ENCODE data around the gene ATP5F1E. TPM values are rescaled to one million over a fixed set of nuclear protein-coding genes. Genes with fewer than 3 reads are reported as not detected.

The ATP5F1E gene
- total and polyA plus RNA-seq, 9 of the 15 experiments (the other 6 are each of a cell fraction or from before 2014, with no cell fraction given) = 60.3 to 162 (median 113) TPM

DNA sequence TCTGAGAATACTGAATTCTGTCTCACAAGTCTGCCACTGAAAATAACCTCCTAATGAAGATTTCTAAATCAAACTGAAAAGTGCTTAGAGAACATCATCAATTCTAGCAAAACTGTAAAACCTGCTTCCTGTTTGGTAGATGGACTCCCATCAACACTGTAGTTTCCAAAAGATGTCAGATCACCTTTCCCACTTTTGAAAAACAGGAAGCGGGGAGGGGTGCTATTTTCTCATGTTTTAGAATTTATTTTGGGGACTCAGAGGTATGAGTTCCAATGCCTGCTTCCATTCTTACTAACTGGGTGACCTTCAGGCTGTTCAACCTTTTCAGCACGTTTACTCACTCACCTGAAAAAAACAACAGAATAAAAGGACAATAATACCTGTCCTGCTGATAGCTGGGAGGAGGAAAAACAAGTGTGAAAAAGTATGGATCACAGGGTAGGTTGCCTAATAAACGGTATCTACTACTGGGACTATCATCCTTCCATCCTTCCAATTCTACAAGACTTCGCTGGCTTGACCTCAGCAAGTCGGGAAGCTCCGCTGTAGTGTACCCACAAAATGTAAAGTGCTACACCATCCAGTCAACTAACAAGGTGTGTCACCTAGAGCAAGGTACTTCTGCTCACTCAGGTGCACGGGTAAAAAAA lies 1.1 kb downstream of the ATP5F1E start:
- Histone ChIP-seq H3K9me3 (replicated peaks; ENCODE audit: control insufficient read depth, insufficient read depth, low read depth, low read length) (no peaks in the 10 kb centered on the region), H3K4me2 (ENCODE audit: insufficient read depth, low read length) (peak overlapping the region; percentile 94), H3K9me1 (ENCODE audit: control insufficient read depth, insufficient read depth, low read length) (no peaks in the 10 kb centered on the region), H3K27ac (ENCODE audit: extremely low read depth, low read depth, low read length) (peak overlapping the region; percentile 96), H3K27me3 (ENCODE audit: control insufficient read depth in 2 of 2, insufficient read depth in 2 of 2, low read length in 2 of 2) (no peaks in the 10 kb centered on the region), H3K36me3 (ENCODE audit: control insufficient read depth, insufficient read depth, low read length) (peaks cover 88% of the 10 kb centered on the region), H3K79me2 (ENCODE audit: control insufficient read depth, insufficient read depth, low read length) (peaks cover 73% of the 10 kb centered on the region), H3K4me1 (replicated peaks in 1 of 2; ENCODE audit: control insufficient read depth in 2 of 2, insufficient read depth in 2 of 2, low read length in 2 of 2) (peaks cover 13 to 18% of the 10 kb centered on the region in 2 experiments; a peak in 4 of 5 replicates), H3K4me3 (peak overlapping the region; percentile 84), H4K20me1 (replicated peaks; ENCODE audit: control insufficient read depth, insufficient read depth, low read length) (no peaks in the 10 kb centered on the region), H2AFZ (ENCODE audit: low read depth, low read length) (no peak overlapping the region), H3K9ac (ENCODE audit: insufficient read depth in 1 of 2, low read depth in 2 of 2, low read length in 2 of 2) (peak overlapping the region; percentile 93 to 97; a peak in 3 of 4 replicates)
- no peak for DNase-seq (ENCODE audit: extremely low read depth in 1 of 4, low spot score in 3 of 4)
- ChIA-PET POLR2A (interaction anchor here (0.6 to 4.5 kb wide), 15 partner anchors 7 to 152 kb away, joined by 3 to 31 read pairs (median 3); partner anchors contain the start of genes PRELID3B and TUBB1), CTCF (ENCODE audit: low intra/inter-chr PET ratio) (no interaction called here)
- BruUV-seq (replicated peaks) = TSS peak; percentile 34
- ATAC-seq = peak; percentile 2; the same call in 2 of the 3 replicates
- WGBS (ENCODE audit: insufficient coverage, low coverage, missing lambda C conversion rate) = 2% methylated on average over 7 of the region's 7 CpGs
- intact Hi-C loops (cut with micrococcal nuclease) (loop anchor here (5.0 kb wide), 2 partner anchors 49 to 139 kb away; partner anchors contain the start of gene NELFCD), in situ Hi-C loops (cut with MboI) (no loop called here)
- FAIRE-seq = no peak
- TF ChIP-seq NUFIP1 (IDR thresholded peaks at IDR 0.05; ENCODE audit: partially characterized antibody) (no peak), ZNF699 (CRISPR knock-in tag; IDR thresholded peaks at IDR 0.05; ENCODE audit: insufficient replicate concordance) (no peak), FOXJ2 (tag; IDR thresholded peaks at IDR 0.05) (0 out of 2 replicates have a peak, but pooled peaks have one; percentile 8), SETDB1 (IDR thresholded peaks at IDR 0.05; ENCODE audit: low read length) (no peak), ZNF197 (CRISPR knock-in tag; IDR thresholded peaks at IDR 0.05; ENCODE audit: low read depth) (no peak), SIN3A (IDR thresholded peaks at IDR 0.05; ENCODE audit: borderline replicate concordance in 2 of 2, control insufficient read depth in 1 of 2, low read depth in 2 of 2, low read length in 2 of 2) (peak; percentile 6 to 52; a peak in 1 of 4 replicates), ZBTB17 (CRISPR knock-in tag; IDR thresholded peaks at IDR 0.05) (no peak), ZFP36 (IDR thresholded peaks at IDR 0.05; ENCODE audit: low read depth, low read length, partially characterized antibody) (no peak), ZFP1 (CRISPR knock-in tag; IDR thresholded peaks at IDR 0.05) (no peak), DMBX1 (CRISPR knock-in tag; IDR thresholded peaks at IDR 0.05; ENCODE audit: borderline replicate concordance) (no peak), MECOM (CRISPR knock-in tag; IDR thresholded peaks at IDR 0.05) (no peak), KDM5B (IDR thresholded peaks at IDR 0.05; ENCODE audit: insufficient replicate concordance, low read depth, low read length) (peak; percentile 25)
- TF ChIP-seq, protein P1, sequence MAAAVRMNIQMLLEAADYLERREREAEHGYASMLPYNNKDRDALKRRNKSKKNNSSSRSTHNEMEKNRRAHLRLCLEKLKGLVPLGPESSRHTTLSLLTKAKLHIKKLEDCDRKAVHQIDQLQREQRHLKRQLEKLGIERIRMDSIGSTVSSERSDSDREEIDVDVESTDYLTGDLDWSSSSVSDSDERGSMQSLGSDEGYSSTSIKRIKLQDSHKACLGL (CRISPR knock-in tag; IDR thresholded peaks at IDR 0.05; ENCODE audit: borderline replicate concordance, poor library complexity, severe bottlenecking) = no peak
- TF ChIP-seq, protein P2, sequence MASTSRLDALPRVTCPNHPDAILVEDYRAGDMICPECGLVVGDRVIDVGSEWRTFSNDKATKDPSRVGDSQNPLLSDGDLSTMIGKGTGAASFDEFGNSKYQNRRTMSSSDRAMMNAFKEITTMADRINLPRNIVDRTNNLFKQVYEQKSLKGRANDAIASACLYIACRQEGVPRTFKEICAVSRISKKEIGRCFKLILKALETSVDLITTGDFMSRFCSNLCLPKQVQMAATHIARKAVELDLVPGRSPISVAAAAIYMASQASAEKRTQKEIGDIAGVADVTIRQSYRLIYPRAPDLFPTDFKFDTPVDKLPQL (IDR thresholded peaks at IDR 0.05; ENCODE audit: extremely low read depth, insufficient read length) = no peak
- TF ChIP-seq, protein P3, sequence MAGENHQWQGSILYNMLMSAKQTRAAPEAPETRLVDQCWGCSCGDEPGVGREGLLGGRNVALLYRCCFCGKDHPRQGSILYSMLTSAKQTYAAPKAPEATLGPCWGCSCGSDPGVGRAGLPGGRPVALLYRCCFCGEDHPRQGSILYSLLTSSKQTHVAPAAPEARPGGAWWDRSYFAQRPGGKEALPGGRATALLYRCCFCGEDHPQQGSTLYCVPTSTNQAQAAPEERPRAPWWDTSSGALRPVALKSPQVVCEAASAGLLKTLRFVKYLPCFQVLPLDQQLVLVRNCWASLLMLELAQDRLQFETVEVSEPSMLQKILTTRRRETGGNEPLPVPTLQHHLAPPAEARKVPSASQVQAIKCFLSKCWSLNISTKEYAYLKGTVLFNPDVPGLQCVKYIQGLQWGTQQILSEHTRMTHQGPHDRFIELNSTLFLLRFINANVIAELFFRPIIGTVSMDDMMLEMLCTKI (IDR thresholded peaks at IDR 0.05; ENCODE audit: partially characterized antibody) = no peak
- TF ChIP-seq, protein P4, sequence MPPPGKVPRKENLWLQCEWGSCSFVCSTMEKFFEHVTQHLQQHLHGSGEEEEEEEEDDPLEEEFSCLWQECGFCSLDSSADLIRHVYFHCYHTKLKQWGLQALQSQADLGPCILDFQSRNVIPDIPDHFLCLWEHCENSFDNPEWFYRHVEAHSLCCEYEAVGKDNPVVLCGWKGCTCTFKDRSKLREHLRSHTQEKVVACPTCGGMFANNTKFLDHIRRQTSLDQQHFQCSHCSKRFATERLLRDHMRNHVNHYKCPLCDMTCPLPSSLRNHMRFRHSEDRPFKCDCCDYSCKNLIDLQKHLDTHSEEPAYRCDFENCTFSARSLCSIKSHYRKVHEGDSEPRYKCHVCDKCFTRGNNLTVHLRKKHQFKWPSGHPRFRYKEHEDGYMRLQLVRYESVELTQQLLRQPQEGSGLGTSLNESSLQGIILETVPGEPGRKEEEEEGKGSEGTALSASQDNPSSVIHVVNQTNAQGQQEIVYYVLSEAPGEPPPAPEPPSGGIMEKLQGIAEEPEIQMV (tag; conservative IDR thresholded peaks at IDR 0.05; ENCODE audit: low read depth) = no peak
